CD4-positive, alpha-beta T cell treated with Interleukin-1 beta for 1 hour (primary cell): ENCODE results near the gene NEDD8.

Experiments
- DNase-seq, 2 donors: peaks; one replicate each; pipeline ENCODE4 v3.0.0-alpha.2; 2020 to 2022

Gene NEDD8

GRCh38 chr14:24262821-24263733 lies 30.9 kb upstream of the NEDD8 start, which contains the start of gene TGM1:
Gene TGM1 (minus strand): TSS chr14:24263177. CDS start chr14:24262352, 825 bp downstream.
- no peak for DNase-seq

- no peak for DNase-seq
Measured at GRCh38 chr14:24261969-24262327, 29.8 kb upstream of the NEDD8 start.

GRCh38 chr14:24261256-24261968 lies 29.2 kb upstream of the NEDD8 start:
- no peak for DNase-seq

GRCh38 chr14:24260780-24261157 lies 28.6 kb upstream of the NEDD8 start:
- no peak for DNase-seq

- DNase-seq, result no peak
Measured at GRCh38 chr14:24260026-24260779, 28.0 kb upstream of the NEDD8 start.

GRCh38 chr14:24259282-24260025 lies 27.3 kb upstream of the NEDD8 start:
- no peak for DNase-seq

- DNase-seq, result no peak
Measured at GRCh38 chr14:24258548-24259265, 26.5 kb upstream of the NEDD8 start.

- no peak for DNase-seq
Measured at GRCh38 chr14:24258119-24258518, 26.0 kb upstream of the NEDD8 start.

- DNase-seq, result no peak
Measured at GRCh38 chr14:24256960-24257359, 24.8 kb upstream of the NEDD8 start.

- no peak for DNase-seq
Measured at GRCh38 chr14:24255931-24256711, 24.0 kb upstream of the NEDD8 start.

- no peak for DNase-seq
Measured at GRCh38 chr14:24255438-24255837, 23.3 kb upstream of the NEDD8 start.

- DNase-seq, result no peak
Measured at GRCh38 chr14:24254630-24255392, 22.6 kb upstream of the NEDD8 start.

- no peak for DNase-seq
Measured at GRCh38 chr14:24253936-24254335, 21.8 kb upstream of the NEDD8 start.

GRCh38 chr14:24252289-24253124 lies 20.3 kb upstream of the NEDD8 start:
- no peak for DNase-seq

- DNase-seq, result no peak
Measured at GRCh38 chr14:24251880-24252288, 19.7 kb upstream of the NEDD8 start.

GRCh38 chr14:24250354-24250753 lies 18.2 kb upstream of the NEDD8 start:
- DNase-seq, result no peak

- DNase-seq, result no peak
Measured at GRCh38 chr14:24249230-24250021, 17.3 kb upstream of the NEDD8 start.

GRCh38 chr14:24247422-24247821 lies 15.3 kb upstream of the NEDD8 start:
- no peak for DNase-seq
